Astrocyte (in vitro differentiated cells and primary cell): ENCODE data around the gene QRICH1. TPM values are rescaled to one million over a fixed set of nuclear protein-coding genes. Genes with fewer than 3 reads are reported as not detected.
A peak's percentile ranks its signal among the peaks of the same experiment; 100 is the strongest.

ENCODE experiments used
- DNase-seq: peaks from one replicate; pipeline ENCODE4 v3.0.0-alpha.2; 2010; ENCODE audit warnings: low read depth
- FAIRE-seq: peaks from 2 replicates; lab custom pipeline; 2011; peaks lifted over from hg19 to GRCh38; lab: Jason Lieb, UNC
- H2AFZ ChIP-seq: 2 replicates; pipeline ENCODE4 v1.6.0; 2012; ENCODE audit warnings: low read depth, low read length, inconsistent platforms
- H3K27ac ChIP-seq: 2 replicates; pipeline ENCODE4 v1.5.1; 2011; ENCODE audit warnings: low read depth, low read length, inconsistent platforms
- H3K27me3 ChIP-seq: 2 replicates; pipeline ENCODE4 v1.6.0; 2011; ENCODE audit warnings: low read length, inconsistent platforms; ENCODE audit not compliant: insufficient read depth
- H3K36me3 ChIP-seq: 2 replicates; pipeline ENCODE4 v1.5.1; 2011; ENCODE audit warnings: low read length, inconsistent platforms; ENCODE audit not compliant: insufficient read depth
- H3K4me1 ChIP-seq: 2 replicates; pipeline ENCODE4 v1.5.1; 2011; ENCODE audit warnings: low read length, inconsistent platforms; ENCODE audit not compliant: insufficient read depth
- H3K4me2 ChIP-seq: 2 replicates; pipeline ENCODE4 v1.6.0; 2012; ENCODE audit warnings: low read length, inconsistent platforms
- H3K4me3 ChIP-seq: 2 replicates; pipeline ENCODE4 v1.5.1; 2011; ENCODE audit warnings: low read depth, mild to moderate bottlenecking, low read length, inconsistent platforms; ENCODE audit not compliant: insufficient read depth
- H3K79me2 ChIP-seq: 2 replicates; pipeline ENCODE4 v1.6.0; 2012; ENCODE audit warnings: mild to moderate bottlenecking, low read length, inconsistent platforms; ENCODE audit not compliant: insufficient read depth
- H3K9ac ChIP-seq: 2 replicates; pipeline ENCODE4 v1.6.0; 2012; ENCODE audit warnings: mild to moderate bottlenecking, low read length, inconsistent platforms
- H3K9me3 ChIP-seq: 2 replicates; pipeline ENCODE4 v1.5.1; 2012; ENCODE audit warnings: low read depth, mild to moderate bottlenecking, low read length, inconsistent platforms; ENCODE audit not compliant: insufficient read depth
- H4K20me1 ChIP-seq: 2 replicates; pipeline ENCODE4 v1.6.0; 2012; ENCODE audit warnings: low read length, inconsistent platforms; ENCODE audit not compliant: insufficient read depth
- H3K27ac Mint-ChIP-seq: one replicate; pipeline ENCODE4 v1.8.0; 2021; ENCODE audit warnings: mild to moderate bottlenecking, mixed read lengths; ENCODE audit not compliant: unreplicated experiment
- H3K27me3 Mint-ChIP-seq: one replicate; pipeline ENCODE4 v1.8.0; 2021; ENCODE audit warnings: low read depth, mixed read lengths; ENCODE audit not compliant: unreplicated experiment
- H3K36me3 Mint-ChIP-seq: one replicate; pipeline ENCODE4 v1.8.0; 2021; ENCODE audit warnings: low read depth, mixed read lengths; ENCODE audit not compliant: unreplicated experiment
- H3K4me1 Mint-ChIP-seq: one replicate; pipeline ENCODE4 v1.8.0; 2021; ENCODE audit warnings: low read depth, mixed read lengths; ENCODE audit not compliant: unreplicated experiment
- H3K4me3 Mint-ChIP-seq: one replicate; pipeline ENCODE4 v1.8.0; 2021; ENCODE audit warnings: mild to moderate bottlenecking, moderate library complexity, mixed read lengths; ENCODE audit not compliant: unreplicated experiment
- H3K9me3 Mint-ChIP-seq: one replicate; pipeline ENCODE4 v1.8.0; 2021; ENCODE audit warnings: mild to moderate bottlenecking, mixed read lengths; ENCODE audit not compliant: unreplicated experiment
- CTCF ChIP-seq: IDR thresholded peaks from 2 replicates; pipeline ENCODE4 v1.5.1; 2011; ENCODE audit warnings: low read depth, mild to moderate bottlenecking, inconsistent platforms, low read length, moderate library complexity; ENCODE audit not compliant: insufficient read depth
- EZH2 ChIP-seq: IDR thresholded peaks from 2 replicates; pipeline ENCODE4 v1.6.1; 2012; ENCODE audit warnings: mild to moderate bottlenecking, low read length, inconsistent platforms; ENCODE audit not compliant: insufficient read depth
- total RNA-seq: library from RNA; stranded (reverse); gene quantifications from 2 replicates; pipeline ENCODE4 v1.2.1, GENCODE V29; 2021

QRICH1 gene
- total RNA-seq, 1 donor from 2014 or later: 119 TPM

- Mint-ChIP-seq H3K36me3 (peaks cover 12% of the 10 kb centered on the region), H3K4me3 (no peak overlapping the region), H3K27me3 (no peaks in the 10 kb centered on the region), H3K27ac (no peak overlapping the region), H3K4me1 (peaks cover 11% of the 10 kb centered on the region), H3K9me3 (no peaks in the 10 kb centered on the region)
- no peak overlapping the region for H3K27ac ChIP-seq
- H3K36me3 ChIP-seq: peaks cover 20% of the 10 kb centered on the region
- no peak overlapping the region for H3K9ac ChIP-seq
- H3K9me3 ChIP-seq: no peaks in the 10 kb centered on the region
- H2AFZ ChIP-seq: no peak overlapping the region
- DNase-seq (no peak), FAIRE-seq (no peak)
- no peak overlapping the region for H3K4me3 ChIP-seq
- no peak overlapping the region for H3K4me2 ChIP-seq
- peaks cover 17% of the 10 kb centered on the region for H3K79me2 ChIP-seq
- peaks cover 4% of the 10 kb centered on the region for H4K20me1 ChIP-seq
- TF ChIP-seq EZH2: no peak
- TF ChIP-seq CTCF: no peak
- peaks cover 9% of the 10 kb centered on the region for H3K4me1 ChIP-seq
- H3K27me3 ChIP-seq: no peaks in the 10 kb centered on the region
Observed at GRCh38 chr3:49108346-49108745, 14.5 kb upstream of the QRICH1 start.

- no peaks in the 10 kb centered on the region for H3K27me3 Mint-ChIP-seq
- Histone ChIP-seq H3K27me3 (no peaks in the 10 kb centered on the region), H3K4me2 (peak within 1 kb of the TSS; percentile 99), H3K27ac (peak within 1 kb of the TSS; percentile 88), H2AFZ (peak within 1 kb of the TSS; percentile 95), H3K79me2 (peaks cover 35% of the 10 kb centered on the region), H3K9me3 (no peaks in the 10 kb centered on the region), H4K20me1 (no peaks in the 10 kb centered on the region), H3K4me1 (peaks cover 9% of the 10 kb centered on the region), H3K4me3 (peak within 1 kb of the TSS; percentile 92), H3K9ac (peak within 1 kb of the TSS; percentile 91), H3K36me3 (peaks cover 29% of the 10 kb centered on the region)
- no peaks in the 10 kb centered on the region for H3K9me3 Mint-ChIP-seq
- H3K4me1 Mint-ChIP-seq: peaks cover 15% of the 10 kb centered on the region
- H3K27ac Mint-ChIP-seq: peak within 1 kb of the TSS; percentile 100
- peak; percentile 81 for DNase-seq
- H3K36me3 Mint-ChIP-seq: peaks cover 11% of the 10 kb centered on the region
- TF ChIP-seq EZH2: no peak
- no peak for TF ChIP-seq CTCF
- peak; percentile 23 for FAIRE-seq
- H3K4me3 Mint-ChIP-seq: peak within 1 kb of the TSS; percentile 97
Observed at GRCh38 chr3:49104427-49105291, 10.8 kb upstream of the QRICH1 start, which contains the start of gene QARS1. TSS of gene QARS1 (minus strand) at chr3:49104757. CDS start at chr3:49104733, 24 bp downstream.

GRCh38 chr3:49104052-49104426 lies 10.2 kb upstream of the QRICH1 start:
- Mint-ChIP-seq H3K4me3 (peak overlapping the region; percentile 97), H3K9me3 (no peaks in the 10 kb centered on the region), H3K4me1 (peaks cover 15% of the 10 kb centered on the region), H3K36me3 (peaks cover 13% of the 10 kb centered on the region), H3K27ac (peak overlapping the region; percentile 100), H3K27me3 (no peaks in the 10 kb centered on the region)
- Histone ChIP-seq H3K4me2 (peak overlapping the region; percentile 99), H2AFZ (peak overlapping the region; percentile 95), H3K4me3 (peak overlapping the region; percentile 92), H3K27me3 (no peaks in the 10 kb centered on the region), H3K9me3 (no peaks in the 10 kb centered on the region), H3K27ac (peak overlapping the region; percentile 88), H3K36me3 (peaks cover 28% of the 10 kb centered on the region), H3K4me1 (peaks cover 9% of the 10 kb centered on the region), H3K9ac (peak overlapping the region; percentile 91), H3K79me2 (peaks cover 36% of the 10 kb centered on the region), H4K20me1 (no peaks in the 10 kb centered on the region)
- no peak for TF ChIP-seq EZH2
- no peak for TF ChIP-seq CTCF
- no peak for FAIRE-seq
- no peak for DNase-seq
